ENCODE data around the gene ANKRD63. TPM values are rescaled to one million over a fixed set of nuclear protein-coding genes. Genes with fewer than 3 reads are reported as not detected.
A peak's percentile ranks its signal among the peaks of the same experiment; 100 is the strongest.

ANKRD63 gene
- total and polyA plus RNA-seq, 7 donors = not detected

DNA sequence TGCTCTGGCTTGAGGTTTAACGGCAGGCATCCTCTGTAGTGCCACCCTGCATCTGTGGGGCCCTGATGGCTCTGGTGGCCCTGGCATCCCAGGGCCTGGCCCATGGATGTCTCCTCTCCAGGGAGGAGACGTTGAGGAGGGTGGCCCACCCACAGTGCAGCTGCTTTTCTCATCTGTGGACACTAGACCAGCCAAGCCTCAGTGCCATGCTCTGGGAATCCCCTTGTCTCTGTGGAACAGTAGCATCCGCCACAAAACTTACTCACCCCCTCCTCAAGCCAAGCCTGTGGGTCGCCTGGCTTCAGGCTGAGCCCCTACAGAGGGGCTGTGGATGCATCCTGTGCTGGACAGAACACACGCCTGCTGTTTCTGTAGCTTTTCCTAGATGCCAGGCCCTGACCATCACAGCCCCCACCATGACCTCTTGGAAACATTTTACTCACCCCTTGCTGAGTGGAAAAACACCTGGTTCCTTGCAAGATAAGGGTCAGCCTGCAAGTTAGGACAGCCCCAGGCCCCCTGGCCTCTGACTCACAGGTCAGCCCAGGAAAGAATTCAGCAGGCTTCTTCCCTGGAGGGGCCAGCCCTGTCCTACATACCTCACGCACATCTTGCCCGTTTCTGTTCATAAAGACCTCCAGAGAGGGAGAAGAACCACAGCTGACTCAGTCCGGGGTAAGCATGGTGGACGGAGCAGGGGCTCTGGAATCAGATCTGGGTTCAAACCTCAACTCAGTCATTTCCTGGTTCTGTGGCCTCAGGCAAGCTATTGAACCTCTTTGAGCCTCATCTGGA is 25.0 kb downstream of the ANKRD63 start:
- intact Hi-C loops (cut with DNase I) = no loop called here
- no peaks in the 10 kb centered on the region for H3K27me3 ChIP-seq (ENCODE audit: insufficient read depth in 3 of 3, low read length in 2 of 3)
- no peaks in the 10 kb centered on the region for H3K9me3 ChIP-seq
- WGBS, 3 donors = 74 to 84% (median 75%) methylated on average over 9 of the region's 9 CpGs
- peaks cover 6% of the 10 kb centered on the region for H3K4me1 ChIP-seq
- ATAC-seq (no peak), DNase-seq (no peak)
- no peak overlapping the region for H3K27ac ChIP-seq
- no peaks in the 10 kb centered on the region for H3K36me3 ChIP-seq (ENCODE audit: insufficient read depth in 1 of 2, low read depth in 1 of 2)
- no peak overlapping the region for H3K4me3 ChIP-seq
- TF ChIP-seq CTCF (IDR thresholded peaks at IDR 0.05) = no peak

DNA sequence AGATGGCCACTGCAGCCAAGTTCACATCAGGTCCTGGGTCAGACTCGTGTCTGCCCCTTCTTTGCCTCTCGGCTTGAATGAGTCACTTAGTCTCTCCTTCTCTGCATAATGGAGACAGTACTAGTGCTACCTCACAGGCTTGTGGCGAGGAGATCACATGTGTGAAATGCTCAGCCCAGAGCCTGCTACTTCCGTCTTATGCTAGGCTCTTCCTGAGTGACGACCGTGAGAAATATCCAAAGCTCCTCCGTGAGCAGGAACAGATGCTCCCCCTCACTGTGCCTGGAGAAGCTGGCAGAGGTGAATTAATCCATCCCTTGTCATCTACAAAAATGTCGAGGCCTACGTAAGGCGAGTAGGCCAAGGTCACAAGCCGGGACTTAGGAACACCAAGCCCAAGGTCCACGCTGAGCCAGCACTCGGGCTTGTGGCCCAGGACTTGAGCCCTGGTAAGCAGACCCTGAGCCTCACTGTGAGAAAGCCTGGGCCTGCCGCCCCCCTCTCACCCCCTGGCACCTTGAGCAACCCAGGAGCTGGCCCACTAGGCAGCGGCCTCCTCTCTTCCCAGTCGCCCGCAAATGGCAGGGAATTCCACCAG is 26.1 kb downstream of the ANKRD63 start:
- 80 to 92% (median 85%) methylated on average over 17 of the region's 17 CpGs for WGBS, 3 donors

GRCh38 chr15:40255033-40255432 is 27.8 kb downstream of the ANKRD63 start:
- no peak for TF ChIP-seq CTCF (IDR thresholded peaks at IDR 0.05)
- no peak overlapping the region for H3K4me3 ChIP-seq
- no peaks in the 10 kb centered on the region for H3K36me3 ChIP-seq (ENCODE audit: insufficient read depth in 1 of 2, low read depth in 1 of 2)
- H3K27me3 ChIP-seq (ENCODE audit: insufficient read depth in 3 of 3, low read length in 2 of 3) = no peaks in the 10 kb centered on the region
- ATAC-seq (peak in 1 of 4 donors; percentile 41), DNase-seq (no peak)
- 33 to 48% (median 46%) methylated on average over 4 of the region's 4 CpGs for WGBS, 3 donors
- H3K27ac ChIP-seq = no peak overlapping the region
- H3K9me3 ChIP-seq = no peaks in the 10 kb centered on the region
- intact Hi-C loops (cut with DNase I) = no loop called here
- peaks cover 8% of the 10 kb centered on the region for H3K4me1 ChIP-seq

More for the DNA sequence above, 26.1 kb downstream of the ANKRD63 start:
- Histone ChIP-seq H3K27ac (no peak overlapping the region), H3K36me3 (ENCODE audit: insufficient read depth in 1 of 2, low read depth in 1 of 2) (no peaks in the 10 kb centered on the region), H3K4me3 (no peak overlapping the region), H3K27me3 (ENCODE audit: insufficient read depth in 3 of 3, low read length in 2 of 3) (no peaks in the 10 kb centered on the region), H3K9me3 (no peaks in the 10 kb centered on the region), H3K4me1 (peaks cover 8% of the 10 kb centered on the region)
- intact Hi-C loops (cut with DNase I) = no loop called here
- no peak for DNase-seq
- no peak for ATAC-seq
- no peak for TF ChIP-seq CTCF (IDR thresholded peaks at IDR 0.05)

GRCh38 chr15:40254452-40254851 is 28.4 kb downstream of the ANKRD63 start:
- H3K36me3 ChIP-seq (ENCODE audit: insufficient read depth in 1 of 2, low read depth in 1 of 2) = no peaks in the 10 kb centered on the region
- intact Hi-C loops (cut with DNase I) = no loop called here
- no peaks in the 10 kb centered on the region for H3K27me3 ChIP-seq (ENCODE audit: insufficient read depth in 3 of 3, low read length in 2 of 3)
- no peak overlapping the region for H3K27ac ChIP-seq
- 95 to 98% (median 96%) methylated on average over 3 of the region's 3 CpGs for WGBS, 3 donors
- TF ChIP-seq CTCF (IDR thresholded peaks at IDR 0.05) = no peak
- no peak for ATAC-seq
- peaks cover 8% of the 10 kb centered on the region for H3K4me1 ChIP-seq
- H3K9me3 ChIP-seq = no peaks in the 10 kb centered on the region
- H3K4me3 ChIP-seq = no peak overlapping the region
- peak in 1 of 2 donors; percentile 15 for DNase-seq
